WTC11 (cell line): Measurements from ENCODE around the gene SLIT1. TPM values are rescaled to one million over a fixed set of nuclear protein-coding genes. Genes with fewer than 3 reads are reported as not detected.

Experiments
- ATAC-seq: fragments of 200-7000 bp; cut with Tn5 transposase; 2 replicates; pipeline ENCODE4 v1.10.0; 2021; ENCODE audit warnings: mild to moderate bottlenecking, moderate library complexity
- CTCF ChIA-PET: fragments of 300-600 bp; sonication (Branson Sonifier 250); formaldehyde crosslinking; loops from one replicate; lab custom pipeline; 2021; ENCODE audit warnings: antibody characterized with exemption; lab: Charles Lee
- POLR2A ChIA-PET: fragments of 350-600 bp; sonication (Branson Sonifier 250); formaldehyde crosslinking; loops from one replicate; lab custom pipeline; 2021; ENCODE audit warnings: antibody characterized with exemption; lab: Charles Lee
- DNase-seq: peaks from one replicate; pipeline ENCODE4 v3.0.0; 2021; ENCODE audit warnings: low spot score
- H3K27ac Mint-ChIP-seq: 2 replicates; pipeline ENCODE4 v1.8.0; 2021; ENCODE audit warnings: mixed read lengths
- H3K27me3 Mint-ChIP-seq: 2 replicates; pipeline ENCODE4 v1.8.0; 2021; ENCODE audit warnings: low read depth, mild to moderate bottlenecking, moderate library complexity, mixed read lengths
- H3K36me3 Mint-ChIP-seq: 2 replicates; pipeline ENCODE4 v1.8.0; 2021; ENCODE audit warnings: mixed read lengths
- H3K4me1 Mint-ChIP-seq: 2 replicates; pipeline ENCODE4 v1.8.0; 2022; ENCODE audit warnings: mixed read lengths
- H3K4me3 Mint-ChIP-seq: 2 replicates; pipeline ENCODE4 v1.8.0; 2021; ENCODE audit warnings: mild to moderate bottlenecking, moderate library complexity, mixed read lengths
- H3K9me3 Mint-ChIP-seq: 2 replicates; pipeline ENCODE4 v1.8.0; 2021; ENCODE audit warnings: mixed read lengths
- AFF4 ChIP-seq: sonication (generic); formaldehyde crosslinking; IDR thresholded peaks from 2 replicates; pipeline ENCODE4 v1.8.1; 2023; ENCODE audit warnings: mild to moderate bottlenecking, missing genetic modification reagents, borderline replicate concordance
- EMX1 ChIP-seq: fragments of 250-450 bp; sonication (Bioruptor Pico); IDR thresholded peaks from 2 replicates; pipeline ENCODE4 v1.8.0; 2021; ENCODE audit warnings: mild to moderate bottlenecking
- NFYB ChIP-seq: sonication (generic); formaldehyde crosslinking; conservative IDR thresholded peaks from 2 replicates; pipeline ENCODE4 v1.8.0; 2022; ENCODE audit warnings: low read depth, missing genetic modification reagents
- NR3C1 ChIP-seq: sonication (generic); formaldehyde crosslinking; conservative IDR thresholded peaks from 2 replicates; pipeline ENCODE4 v1.8.1; 2023; ENCODE audit warnings: low read depth, mild to moderate bottlenecking, missing genetic modification reagents
- SMAD3 ChIP-seq: sonication (generic); formaldehyde crosslinking; IDR thresholded peaks from 2 replicates; pipeline ENCODE4 v1.8.0; 2022; ENCODE audit warnings: missing genetic modification reagents, mild to moderate bottlenecking, borderline replicate concordance
- ZNF232 ChIP-seq: sonication (generic); formaldehyde crosslinking; IDR thresholded peaks from 2 replicates; pipeline ENCODE4 v1.8.0; 2022; ENCODE audit warnings: mild to moderate bottlenecking, missing genetic modification reagents
- ZNF263 ChIP-seq: sonication (generic); formaldehyde crosslinking; IDR thresholded peaks from 2 replicates; pipeline ENCODE4 v1.8.1; 2022; ENCODE audit warnings: low read depth, mild to moderate bottlenecking, moderate library complexity, missing genetic modification reagents
- ZNF396 ChIP-seq: fragments of 250-450 bp; sonication (Bioruptor Pico); IDR thresholded peaks from 2 replicates; pipeline ENCODE4 v1.8.0; 2021; ENCODE audit warnings: mild to moderate bottlenecking, moderate library complexity, borderline replicate concordance
- total RNA-seq: library from RNA; stranded (reverse); gene quantifications from 3 replicates; pipeline ENCODE4 v1.2.3, GENCODE V29; 2021
- TF ChIP-seq, protein P1 (sequence below): fragments of 200-600 bp; IDR thresholded peaks from 2 replicates; pipeline ENCODE4 v1.8.0; 2022; ENCODE audit warnings: antibody characterized with exemption
- TF ChIP-seq, protein P2 (sequence below): sonication (generic); formaldehyde crosslinking; IDR thresholded peaks from 2 replicates; pipeline ENCODE4 v1.8.0; 2022; ENCODE audit warnings: missing genetic modification reagents

The SLIT1 gene
- total RNA-seq, 1 experiment from 2014 or later, result 1.6 TPM

- DNase-seq (no peak), ATAC-seq (no peak)
- TF ChIP-seq EMX1 (CRISPR knock-in tag) (no peak), ZNF232 (CRISPR knock-in tag) (no peak), SMAD3 (CRISPR knock-in tag) (no peak), AFF4 (CRISPR knock-in tag) (no peak), ZNF396 (no peak)
- TF ChIP-seq, protein P1, sequence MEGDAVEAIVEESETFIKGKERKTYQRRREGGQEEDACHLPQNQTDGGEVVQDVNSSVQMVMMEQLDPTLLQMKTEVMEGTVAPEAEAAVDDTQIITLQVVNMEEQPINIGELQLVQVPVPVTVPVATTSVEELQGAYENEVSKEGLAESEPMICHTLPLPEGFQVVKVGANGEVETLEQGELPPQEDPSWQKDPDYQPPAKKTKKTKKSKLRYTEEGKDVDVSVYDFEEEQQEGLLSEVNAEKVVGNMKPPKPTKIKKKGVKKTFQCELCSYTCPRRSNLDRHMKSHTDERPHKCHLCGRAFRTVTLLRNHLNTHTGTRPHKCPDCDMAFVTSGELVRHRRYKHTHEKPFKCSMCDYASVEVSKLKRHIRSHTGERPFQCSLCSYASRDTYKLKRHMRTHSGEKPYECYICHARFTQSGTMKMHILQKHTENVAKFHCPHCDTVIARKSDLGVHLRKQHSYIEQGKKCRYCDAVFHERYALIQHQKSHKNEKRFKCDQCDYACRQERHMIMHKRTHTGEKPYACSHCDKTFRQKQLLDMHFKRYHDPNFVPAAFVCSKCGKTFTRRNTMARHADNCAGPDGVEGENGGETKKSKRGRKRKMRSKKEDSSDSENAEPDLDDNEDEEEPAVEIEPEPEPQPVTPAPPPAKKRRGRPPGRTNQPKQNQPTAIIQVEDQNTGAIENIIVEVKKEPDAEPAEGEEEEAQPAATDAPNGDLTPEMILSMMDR, result no peak
- Mint-ChIP-seq H3K9me3 (no peaks in the 10 kb centered on the region), H3K4me3 (no peak overlapping the region), H3K4me1 (peaks cover 14% of the 10 kb centered on the region), H3K36me3 (no peaks in the 10 kb centered on the region), H3K27me3 (no peaks in the 10 kb centered on the region), H3K27ac (peak overlapping the region; percentile 52; the same call in 1 of the 2 replicates)
- CTCF ChIA-PET, result interaction anchor here (4.9 kb wide), 1 partner anchor 13 kb away, joined by 98 read pairs; no protein-coding TSS in a partner anchor
- POLR2A ChIA-PET, result interaction anchor here (0.5 kb wide), 1 partner anchor 207 kb away, joined by 4 read pairs; no protein-coding TSS in a partner anchor
Observed at GRCh38 chr10:97022616-97023015, 163.1 kb downstream of the SLIT1 start.

DNA sequence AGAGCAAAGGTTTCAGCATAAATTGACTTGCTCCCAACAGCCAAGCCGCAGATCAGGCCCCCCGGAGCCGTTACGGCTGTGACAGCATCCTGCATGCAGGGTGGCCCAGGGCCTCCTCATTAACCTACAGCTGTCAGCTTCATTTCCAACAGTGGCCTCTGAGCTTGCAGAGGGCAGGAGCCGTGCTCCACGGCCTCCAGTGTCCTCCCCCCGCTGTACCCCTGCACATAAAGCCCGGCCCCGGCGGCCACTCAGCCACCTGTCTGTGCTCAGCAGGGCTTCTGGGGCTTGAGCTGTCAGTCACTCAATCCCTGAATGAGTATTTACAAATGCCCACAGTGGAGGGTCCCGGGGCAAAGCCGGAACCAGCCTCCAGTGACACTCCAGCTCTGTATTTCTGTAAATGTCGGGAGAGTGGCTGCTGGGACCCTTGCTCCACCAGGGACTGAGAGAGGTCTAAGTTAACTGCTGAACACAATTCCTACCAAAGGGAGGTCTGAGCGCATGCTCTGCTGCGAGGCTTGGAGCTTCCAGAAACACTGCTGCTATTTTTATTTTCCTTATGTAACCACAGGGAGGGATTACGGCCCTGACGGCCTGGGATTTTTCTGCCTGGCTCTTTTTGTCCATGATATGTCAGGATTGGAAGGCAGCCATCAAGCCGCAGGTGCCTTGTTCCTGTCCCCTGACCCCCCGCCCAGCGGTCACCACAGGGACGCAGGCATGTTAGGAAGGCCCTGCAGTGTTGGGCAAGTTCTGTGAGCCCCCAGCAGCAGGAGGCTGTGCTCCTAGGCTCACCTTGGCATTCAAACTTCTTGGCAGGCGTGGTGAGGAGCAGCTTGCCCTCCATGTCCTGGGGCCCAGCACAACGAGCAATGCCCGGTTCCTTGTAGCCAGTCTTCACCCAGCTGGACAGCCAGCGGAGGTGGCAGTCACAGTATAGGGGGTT, 165.0 kb downstream of the SLIT1 start:
- no peaks in the 10 kb centered on the region for H3K9me3 Mint-ChIP-seq
- POLR2A ChIA-PET, result interaction anchor here (0.6 to 0.7 kb wide), 3 partner anchors 246 to 667 kb away, joined by 3 read pairs; partner anchors contain the start of gene AVPI1
- peak; percentile 64; the same call in 1 of the 2 replicates for TF ChIP-seq ZNF263 (CRISPR knock-in tag)
- TF ChIP-seq, protein P2, sequence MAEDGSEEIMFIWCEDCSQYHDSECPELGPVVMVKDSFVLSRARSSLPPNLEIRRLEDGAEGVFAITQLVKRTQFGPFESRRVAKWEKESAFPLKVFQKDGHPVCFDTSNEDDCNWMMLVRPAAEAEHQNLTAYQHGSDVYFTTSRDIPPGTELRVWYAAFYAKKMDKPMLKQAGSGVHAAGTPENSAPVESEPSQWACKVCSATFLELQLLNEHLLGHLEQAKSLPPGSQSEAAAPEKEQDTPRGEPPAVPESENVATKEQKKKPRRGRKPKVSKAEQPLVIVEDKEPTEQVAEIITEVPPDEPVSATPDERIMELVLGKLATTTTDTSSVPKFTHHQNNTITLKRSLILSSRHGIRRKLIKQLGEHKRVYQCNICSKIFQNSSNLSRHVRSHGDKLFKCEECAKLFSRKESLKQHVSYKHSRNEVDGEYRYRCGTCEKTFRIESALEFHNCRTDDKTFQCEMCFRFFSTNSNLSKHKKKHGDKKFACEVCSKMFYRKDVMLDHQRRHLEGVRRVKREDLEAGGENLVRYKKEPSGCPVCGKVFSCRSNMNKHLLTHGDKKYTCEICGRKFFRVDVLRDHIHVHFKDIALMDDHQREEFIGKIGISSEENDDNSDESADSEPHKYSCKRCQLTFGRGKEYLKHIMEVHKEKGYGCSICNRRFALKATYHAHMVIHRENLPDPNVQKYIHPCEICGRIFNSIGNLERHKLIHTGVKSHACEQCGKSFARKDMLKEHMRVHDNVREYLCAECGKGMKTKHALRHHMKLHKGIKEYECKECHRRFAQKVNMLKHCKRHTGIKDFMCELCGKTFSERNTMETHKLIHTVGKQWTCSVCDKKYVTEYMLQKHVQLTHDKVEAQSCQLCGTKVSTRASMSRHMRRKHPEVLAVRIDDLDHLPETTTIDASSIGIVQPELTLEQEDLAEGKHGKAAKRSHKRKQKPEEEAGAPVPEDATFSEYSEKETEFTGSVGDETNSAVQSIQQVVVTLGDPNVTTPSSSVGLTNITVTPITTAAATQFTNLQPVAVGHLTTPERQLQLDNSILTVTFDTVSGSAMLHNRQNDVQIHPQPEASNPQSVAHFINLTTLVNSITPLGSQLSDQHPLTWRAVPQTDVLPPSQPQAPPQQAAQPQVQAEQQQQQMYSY (CRISPR knock-in tag), result no peak
- TF ChIP-seq, all 79 proteins: peak for 1
- CTCF ChIA-PET, result interaction anchor here (0.7 to 3.1 kb wide), 11 partner anchors 12 to 650 kb away, joined by 3 to 18 read pairs (median 3); no protein-coding TSS in a partner anchor
- DNase-seq, result no peak
- Mint-ChIP-seq H3K36me3 (no peaks in the 10 kb centered on the region), H3K4me1 (peaks cover 14% of the 10 kb centered on the region), H3K27ac (no peak overlapping the region), H3K4me3 (no peak overlapping the region), H3K27me3 (no peaks in the 10 kb centered on the region)
- ATAC-seq, result no peak; the same call in 1 of the 2 replicates

GRCh38 chr10:97019213-97019844, 166.4 kb downstream of the SLIT1 start:
- Mint-ChIP-seq H3K27ac (no peak overlapping the region), H3K36me3 (no peaks in the 10 kb centered on the region), H3K4me3 (no peak overlapping the region), H3K4me1 (peaks cover 11% of the 10 kb centered on the region), H3K27me3 (no peaks in the 10 kb centered on the region), H3K9me3 (no peaks in the 10 kb centered on the region)
- POLR2A ChIA-PET, result no interaction called here
- ATAC-seq (no peak), DNase-seq (no peak)
- CTCF ChIA-PET, result interaction anchor here (1.4 to 3.1 kb wide), 2 partner anchors 13 to 18 kb away, joined by 7 to 18 read pairs; no protein-coding TSS in a partner anchor
- TF ChIP-seq NFYB (CRISPR knock-in tag), result no peak
- TF ChIP-seq NR3C1 (CRISPR knock-in tag), result no peak
